ENCODE measurements around the gene EPHA1.
"Not testable (repeated sequence)": the region's sequence is repeated elsewhere in the genome, so short reads cannot be mapped to it uniquely, and the experiment has no call there.

- TF ChIP-seq PKNOX1 (IDR thresholded peaks at IDR 0.05); HDGF (IDR thresholded peaks at IDR 0.05; ENCODE audit: borderline replicate concordance); SUZ12 (IDR thresholded peaks at IDR 0.05); SP1 (IDR thresholded peaks at IDR 0.05); LEF1 (IDR thresholded peaks at IDR 0.05; ENCODE audit: borderline replicate concordance); FOXM1 (IDR thresholded peaks at IDR 0.05; ENCODE audit: borderline replicate concordance); FOXA1 (IDR thresholded peaks at IDR 0.05); FOXK2 (IDR thresholded peaks at IDR 0.05); ZNF384 (IDR thresholded peaks at IDR 0.05); TARDBP (IDR thresholded peaks at IDR 0.05); NFRKB (IDR thresholded peaks at IDR 0.05): not testable (repeated sequence)
These were observed 6.4 kb downstream of the EPHA1 start for GRCh38 chr7:143402233-143402632.

Measured in HEK293T (cell line).